ENCODE measurements around the gene ZNF543. TPM values are rescaled to one million over a fixed set of nuclear protein-coding genes. Genes with fewer than 3 reads are reported as not detected.

The ZNF543 gene
- total RNA-seq, 1 donor from 2014 or later: 10.5 TPM

DNA sequence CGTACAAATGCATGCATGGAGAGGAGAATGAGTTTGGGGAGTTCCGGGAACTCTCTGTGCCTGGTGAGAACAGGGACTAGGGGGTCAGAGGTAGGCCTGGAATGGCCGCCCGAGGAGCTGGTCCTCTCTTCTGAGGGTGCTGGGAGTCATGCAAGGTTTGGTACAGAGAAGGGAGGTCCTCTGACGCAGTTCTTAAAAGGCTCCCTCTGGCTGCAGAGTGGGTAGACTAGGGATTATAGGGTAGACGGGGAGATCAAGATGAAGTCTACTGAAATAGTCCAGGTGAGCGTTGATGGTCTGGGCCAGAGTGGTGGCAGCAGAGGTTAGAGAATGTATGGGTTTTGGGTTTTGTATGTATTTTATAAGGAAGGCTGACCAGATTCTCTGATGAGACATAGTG, 31.6 kb downstream of the ZNF543 start:
- no peak for DNase-seq (ENCODE audit: low spot score, unreplicated experiment)
- Mint-ChIP-seq H3K9me3 (ENCODE audit: low read depth) (no peaks in the 10 kb centered on the region), H3K4me3 (ENCODE audit: low read depth) (peak overlapping the region; percentile 97), H3K36me3 (ENCODE audit: insufficient read depth) (peaks cover 31% of the 10 kb centered on the region), H3K27me3 (peaks cover 11% of the 10 kb centered on the region), H3K4me1 (ENCODE audit: low read depth) (peaks cover 26% of the 10 kb centered on the region), H3K27ac (peak overlapping the region; percentile 94)
- TF ChIP-seq, protein P1, sequence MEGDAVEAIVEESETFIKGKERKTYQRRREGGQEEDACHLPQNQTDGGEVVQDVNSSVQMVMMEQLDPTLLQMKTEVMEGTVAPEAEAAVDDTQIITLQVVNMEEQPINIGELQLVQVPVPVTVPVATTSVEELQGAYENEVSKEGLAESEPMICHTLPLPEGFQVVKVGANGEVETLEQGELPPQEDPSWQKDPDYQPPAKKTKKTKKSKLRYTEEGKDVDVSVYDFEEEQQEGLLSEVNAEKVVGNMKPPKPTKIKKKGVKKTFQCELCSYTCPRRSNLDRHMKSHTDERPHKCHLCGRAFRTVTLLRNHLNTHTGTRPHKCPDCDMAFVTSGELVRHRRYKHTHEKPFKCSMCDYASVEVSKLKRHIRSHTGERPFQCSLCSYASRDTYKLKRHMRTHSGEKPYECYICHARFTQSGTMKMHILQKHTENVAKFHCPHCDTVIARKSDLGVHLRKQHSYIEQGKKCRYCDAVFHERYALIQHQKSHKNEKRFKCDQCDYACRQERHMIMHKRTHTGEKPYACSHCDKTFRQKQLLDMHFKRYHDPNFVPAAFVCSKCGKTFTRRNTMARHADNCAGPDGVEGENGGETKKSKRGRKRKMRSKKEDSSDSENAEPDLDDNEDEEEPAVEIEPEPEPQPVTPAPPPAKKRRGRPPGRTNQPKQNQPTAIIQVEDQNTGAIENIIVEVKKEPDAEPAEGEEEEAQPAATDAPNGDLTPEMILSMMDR (IDR thresholded peaks at IDR 0.05; ENCODE audit: unreplicated experiment): no peak

DNA sequence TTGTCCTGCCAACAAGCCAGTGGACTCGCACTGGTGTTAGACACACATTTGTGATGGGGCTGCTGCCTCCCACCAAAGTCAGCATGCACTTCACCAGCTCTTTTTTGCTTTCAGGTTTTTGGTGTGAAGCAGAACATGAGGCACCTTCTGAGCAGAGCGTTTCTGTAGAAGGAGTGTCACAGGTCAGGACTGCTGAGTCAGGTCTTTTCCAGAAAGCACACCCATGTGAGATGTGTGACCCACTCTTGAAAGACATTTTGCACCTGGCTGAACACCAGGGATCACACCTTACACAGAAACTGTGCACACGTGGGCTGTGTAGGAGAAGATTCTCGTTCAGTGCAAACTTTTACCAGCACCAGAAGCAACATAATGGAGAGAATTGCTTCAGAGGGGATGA, 35.6 kb downstream of the ZNF543 start:
- Mint-ChIP-seq H3K27ac (no peak overlapping the region), H3K27me3 (no peaks in the 10 kb centered on the region), H3K9me3 (ENCODE audit: low read depth) (no peaks in the 10 kb centered on the region), H3K4me1 (ENCODE audit: low read depth) (peaks cover 24% of the 10 kb centered on the region), H3K36me3 (ENCODE audit: insufficient read depth) (peaks cover 48% of the 10 kb centered on the region), H3K4me3 (ENCODE audit: low read depth) (no peak overlapping the region)
- TF ChIP-seq, protein P1 (IDR thresholded peaks at IDR 0.05; ENCODE audit: unreplicated experiment): no peak
- no peak for DNase-seq (ENCODE audit: low spot score, unreplicated experiment)

DNA sequence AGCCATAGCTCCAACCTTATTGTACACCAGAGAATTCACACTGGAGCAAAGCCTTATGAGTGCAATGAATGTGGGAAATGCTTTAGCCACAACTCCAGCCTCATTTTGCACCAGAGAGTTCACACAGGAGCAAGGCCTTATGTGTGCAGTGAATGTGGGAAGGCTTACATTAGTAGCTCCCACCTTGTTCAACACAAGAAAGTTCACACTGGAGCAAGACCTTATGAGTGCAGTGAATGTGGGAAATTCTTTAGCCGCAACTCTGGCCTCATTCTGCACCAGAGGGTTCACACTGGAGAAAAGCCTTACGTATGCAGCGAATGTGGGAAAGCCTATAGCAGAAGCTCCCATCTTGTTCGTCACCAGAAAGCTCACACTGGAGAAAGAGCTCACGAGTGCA, 37.1 kb downstream of the ZNF543 start:
- TF ChIP-seq, protein P1 (IDR thresholded peaks at IDR 0.05; ENCODE audit: unreplicated experiment): no peak
- no peak for DNase-seq (ENCODE audit: low spot score, unreplicated experiment)
- no peak overlapping the region for H3K27ac Mint-ChIP-seq
- H3K9me3 Mint-ChIP-seq (ENCODE audit: low read depth): no peaks in the 10 kb centered on the region
- no peak overlapping the region for H3K4me3 Mint-ChIP-seq (ENCODE audit: low read depth)
- H3K36me3 Mint-ChIP-seq (ENCODE audit: insufficient read depth): peaks cover 47% of the 10 kb centered on the region
- peaks cover 12% of the 10 kb centered on the region for H3K4me1 Mint-ChIP-seq (ENCODE audit: low read depth)
- H3K27me3 Mint-ChIP-seq: no peaks in the 10 kb centered on the region

DNA sequence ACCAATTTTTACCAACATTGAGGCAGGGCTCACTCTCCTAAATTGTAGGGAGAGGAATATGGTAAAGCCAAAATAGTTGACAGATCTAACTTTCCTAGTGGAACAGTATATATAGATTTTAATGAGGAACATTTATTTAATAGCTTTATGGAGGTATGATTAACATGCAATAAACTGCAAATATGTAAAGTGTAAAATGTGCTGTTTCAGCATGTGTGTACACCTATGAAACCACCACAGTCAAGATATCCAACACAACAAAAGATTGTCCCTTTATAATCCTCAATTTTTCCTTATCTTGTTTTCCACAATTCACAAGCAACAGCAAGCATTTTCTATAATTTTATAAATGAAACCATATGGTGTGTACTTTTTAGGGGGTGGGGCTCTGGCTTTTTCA, 39.0 kb downstream of the ZNF543 start:
- TF ChIP-seq, protein P1 (IDR thresholded peaks at IDR 0.05; ENCODE audit: unreplicated experiment): no peak
- Mint-ChIP-seq H3K9me3 (ENCODE audit: low read depth) (peaks cover 3% of the 10 kb centered on the region), H3K36me3 (ENCODE audit: insufficient read depth) (peaks cover 46% of the 10 kb centered on the region), H3K4me1 (ENCODE audit: low read depth) (peaks cover 11% of the 10 kb centered on the region), H3K27me3 (no peaks in the 10 kb centered on the region), H3K4me3 (ENCODE audit: low read depth) (no peak overlapping the region), H3K27ac (no peak overlapping the region)
- DNase-seq (ENCODE audit: low spot score, unreplicated experiment): no peak

DNA sequence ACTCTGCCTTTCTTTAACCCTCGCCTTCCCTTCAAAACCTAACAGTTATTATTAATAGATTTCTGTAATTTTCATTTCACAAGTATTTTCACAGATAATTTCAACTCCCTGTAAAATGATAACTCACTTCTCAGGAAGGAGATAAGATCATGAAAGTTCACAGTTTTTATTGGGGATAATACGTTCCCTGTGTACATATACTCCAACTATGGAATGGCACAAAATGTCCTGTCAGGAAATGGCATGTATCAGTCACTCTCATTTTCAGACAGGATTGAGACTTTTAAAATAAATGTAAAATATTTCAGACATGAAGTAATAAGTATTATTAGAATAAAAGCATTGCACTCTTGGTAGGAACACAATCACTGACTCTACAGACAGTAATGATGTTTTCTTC, 42.1 kb downstream of the ZNF543 start:
- peak overlapping the region; percentile 92 for H3K4me3 Mint-ChIP-seq (ENCODE audit: low read depth)
- peak overlapping the region; percentile 99 for H3K27ac Mint-ChIP-seq

More for the DNA sequence above, 42.1 kb downstream of the ZNF543 start:
- Mint-ChIP-seq H3K9me3 (ENCODE audit: low read depth) (peaks cover 3% of the 10 kb centered on the region), H3K36me3 (ENCODE audit: insufficient read depth) (peaks cover 22% of the 10 kb centered on the region), H3K27me3 (no peaks in the 10 kb centered on the region), H3K4me1 (ENCODE audit: low read depth) (peaks cover 11% of the 10 kb centered on the region)
- DNase-seq (ENCODE audit: low spot score, unreplicated experiment): no peak
- TF ChIP-seq, protein P1 (IDR thresholded peaks at IDR 0.05; ENCODE audit: unreplicated experiment): no peak
